Neutrophil (primary cell): Measurements from ENCODE around the gene MYO1F.

Experiments used
- H3K27ac ChIP-seq: fragments of 200-600 bp; sonication (generic); 2 replicates; pipeline ENCODE4 v1.5.1; 2016; ENCODE audit warnings: mild to moderate bottlenecking, moderate library complexity
- H3K27me3 ChIP-seq: fragments of 200-600 bp; sonication (generic); 2 replicates; pipeline ENCODE4 v1.6.0; 2016; ENCODE audit warnings: mild to moderate bottlenecking
- H3K36me3 ChIP-seq: fragments of 200-600 bp; sonication (generic); 2 replicates; pipeline ENCODE4 v1.5.1; 2017
- H3K4me1 ChIP-seq, 2 experiments: fragments of 200-600 bp in 1 of 2; sonication (generic) in 1 of 2; 1 replicate in 1 of 2; 2 replicates in 1 of 2; pipeline versions ENCODE4 v1.5.1 to v1.6.1; 2013 to 2016; ENCODE audit warnings: low read depth in 1 of 2, low read length in 1 of 2, mild to moderate bottlenecking in 1 of 2, moderate library complexity in 1 of 2; ENCODE audit not compliant: control insufficient read depth in 1 of 2, insufficient read depth in 1 of 2
- H3K4me3 ChIP-seq, 2 experiments: fragments of 200-600 bp in 1 of 2; sonication (generic) in 1 of 2; 1 replicate in 1 of 2; 2 replicates in 1 of 2; pipeline ENCODE4 v1.5.1; 2013 to 2016; ENCODE audit warnings: low read depth in 1 of 2, low read length in 1 of 2, mild to moderate bottlenecking in 1 of 2, moderate library complexity in 1 of 2
- H3K9me3 ChIP-seq: fragments of 200-600 bp; sonication (generic); 2 replicates; pipeline ENCODE4 v1.5.1; 2016
- CTCF ChIP-seq: fragments of 200-600 bp; sonication (generic); IDR thresholded peaks from 2 replicates; pipeline ENCODE4 v1.5.1; 2016; ENCODE audit warnings: antibody characterized with exemption

Gene MYO1F

GRCh38 chr19:8528500-8528899, 48.7 kb downstream of the MYO1F start:
- H3K4me3 ChIP-seq: no peak overlapping the region
- peaks cover 100% of the 10 kb centered on the region for H3K36me3 ChIP-seq
- no peaks in the 10 kb centered on the region for H3K27me3 ChIP-seq
- peak overlapping the region; percentile 31 for H3K27ac ChIP-seq
- H3K4me1 ChIP-seq: no peaks in the 10 kb centered on the region
- peaks cover 29% of the 10 kb centered on the region for H3K9me3 ChIP-seq
- no peak for TF ChIP-seq CTCF

- H3K4me1 ChIP-seq: no peaks in the 10 kb centered on the region
- TF ChIP-seq CTCF: no peak
- peak overlapping the region; percentile 52 for H3K27ac ChIP-seq
- peaks cover 34% of the 10 kb centered on the region for H3K9me3 ChIP-seq
- no peak overlapping the region for H3K4me3 ChIP-seq
- peaks cover 100% of the 10 kb centered on the region for H3K36me3 ChIP-seq
- no peaks in the 10 kb centered on the region for H3K27me3 ChIP-seq
Measured at GRCh38 chr19:8526345-8527091, 50.7 kb downstream of the MYO1F start.

- Histone ChIP-seq H3K4me3 (no peak overlapping the region), H3K9me3 (peaks cover 34% of the 10 kb centered on the region)
Measured at GRCh38 chr19:8525401-8525684, 51.9 kb downstream of the MYO1F start.

GRCh38 chr19:8519388-8519787, 57.9 kb downstream of the MYO1F start:
- Histone ChIP-seq H3K27ac (peak overlapping the region; percentile 98), H3K36me3 (peaks cover 53% of the 10 kb centered on the region), H3K4me3 (no peak overlapping the region), H3K27me3 (no peaks in the 10 kb centered on the region), H3K9me3 (peaks cover 5% of the 10 kb centered on the region), H3K4me1 (peaks cover 50% of the 10 kb centered on the region in 2 experiments)
- TF ChIP-seq CTCF: no peak

More at GRCh38 chr19:8525401-8525684, 51.9 kb downstream of the MYO1F start:
- H3K27ac ChIP-seq: peak overlapping the region; percentile 52
- no peaks in the 10 kb centered on the region for H3K27me3 ChIP-seq
- H3K4me1 ChIP-seq: no peaks in the 10 kb centered on the region
- TF ChIP-seq CTCF: no peak
- peaks cover 100% of the 10 kb centered on the region for H3K36me3 ChIP-seq

- no peaks in the 10 kb centered on the region for H3K27me3 ChIP-seq
- H3K27ac ChIP-seq: peak overlapping the region; percentile 98
- TF ChIP-seq CTCF: no peak
- peaks cover 5% of the 10 kb centered on the region for H3K9me3 ChIP-seq
- peaks cover 54 to 57% of the 10 kb centered on the region in 2 experiments for H3K4me1 ChIP-seq
- peaks cover 45% of the 10 kb centered on the region for H3K36me3 ChIP-seq
- peak overlapping the region in 1 of 2 experiments; percentile 47 for H3K4me3 ChIP-seq
Measured at GRCh38 chr19:8518536-8518935, 58.7 kb downstream of the MYO1F start.
